Sigmoid colon (tissue), 7 donors: ENCODE data around the gene OAS2. TPM values are rescaled to one million over a fixed set of nuclear protein-coding genes. Genes with fewer than 3 reads are reported as not detected.

Source experiments
- DNase-seq: peaks from one replicate; pipeline ENCODE4 v3.0.0-alpha.2; 2019
- H3K27ac ChIP-seq, 4 donors: fragments of 200-600 bp; sonication (generic); one replicate each; pipeline ENCODE4 v1.5.1; 2016 to 2019; ENCODE audit warnings: mild to moderate bottlenecking in 1 of 4
- H3K27me3 ChIP-seq, 3 donors: fragments of 200-600 bp; sonication (generic); one replicate each; pipeline ENCODE4 v1.5.1; 2019; ENCODE audit warnings: mild to moderate bottlenecking in 1 of 3
- H3K36me3 ChIP-seq, 4 donors: fragments of 200-600 bp; sonication (generic); one replicate each; pipeline ENCODE4 v1.5.1; 2016 to 2019
- H3K4me1 ChIP-seq, 4 donors: fragments of 200-600 bp; sonication (generic); one replicate each; pipeline ENCODE4 v1.5.1; 2017 to 2019
- H3K4me3 ChIP-seq, 4 donors: fragments of 200-600 bp; sonication (generic); one replicate each; pipeline ENCODE4 v1.5.1; 2017 to 2019; ENCODE audit warnings: mild to moderate bottlenecking in 2 of 4, moderate library complexity in 1 of 4
- H3K9me3 ChIP-seq, 4 donors: fragments of 200-600 bp in 3 of 4; sonication (generic) in 3 of 4; one replicate each; pipeline versions ENCODE4 v1.5.1 to v1.6.1; 2013 to 2019
- EP300 ChIP-seq, 4 donors: sonication (generic); formaldehyde crosslinking; IDR thresholded peaks; one replicate each; pipeline ENCODE4 v1.6.1; 2017; ENCODE audit warnings: antibody characterized with exemption in 4 of 4
- POLR2A ChIP-seq, 2 donors: fragments of 450-650 bp; IDR thresholded peaks; one replicate each; pipeline ENCODE4 v1.6.1; 2016; ENCODE audit warnings: antibody characterized with exemption in 2 of 2, mild to moderate bottlenecking in 2 of 2, moderate library complexity in 2 of 2
- POLR2AphosphoS5 ChIP-seq, 4 donors: sonication (generic); formaldehyde crosslinking; IDR thresholded peaks; one replicate each; pipeline ENCODE4 v1.6.1; 2017; ENCODE audit warnings: antibody characterized with exemption in 4 of 4
- WGBS, 2 donors: extraction: QIAGEN DNeasy Blood & Tissue Kit; methylation state at CpG; one replicate each; pipeline ENCODE4 v1.1.7; 2013; 5-methylcytosine and 5-hydroxymethylcytosine counted together
- intact Hi-C: fragments of 100-400 bp; cut with DNase I; formaldehyde crosslinking; loops from one replicate; pipeline ENCODE4 v1.15.1; 2023
- polyA plus RNA-seq, 3 donors: library from polyadenylated mRNA; stranded (reverse); fragments of 200-250 nt; gene quantifications; one replicate each; pipeline ENCODE4 v1.2.3, GENCODE V29; 2013
- total RNA-seq, 4 donors: library from RNA; depleted of rRNA; stranded (reverse); fragments of >200 nt; gene quantifications; one replicate each; pipeline ENCODE4 v1.1.0, GENCODE V29; 2016
- TF ChIP-seq, protein P1 (sequence below), 4 experiments: fragments of 450-650 bp in 3 of 4; fragments of 200-600 bp in 1 of 4; IDR thresholded peaks; one replicate each; pipeline ENCODE4 v1.5.1; 2016 to 2019; ENCODE audit warnings: antibody characterized with exemption in 4 of 4, mild to moderate bottlenecking in 3 of 4, moderate library complexity in 2 of 4
- donor health status: healthy with polysubstance abuse.
- donor health status: Bipolar disorder and iron deficiency.
- donor health status: healthy.

The OAS2 gene
- total and polyA plus RNA-seq, 7 donors = 2.0 to 28.8 (median 3.9) TPM

DNA sequence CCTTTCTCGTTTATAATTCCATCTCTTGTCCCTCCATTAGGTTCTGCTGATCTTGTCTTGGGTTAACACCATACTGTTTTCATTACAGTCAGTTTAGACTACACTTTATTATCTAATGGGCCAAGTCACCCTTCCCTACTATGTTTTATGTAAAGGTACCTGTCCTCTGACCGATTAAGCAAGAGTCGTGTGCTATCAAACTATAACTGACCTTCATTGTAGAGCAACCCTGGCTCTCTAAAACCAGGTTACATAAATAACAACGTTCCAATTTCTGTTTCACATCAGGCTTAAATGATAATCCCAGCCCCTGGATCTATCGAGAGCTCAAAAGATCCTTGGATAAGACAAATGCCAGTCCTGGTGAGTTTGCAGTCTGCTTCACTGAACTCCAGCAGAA lies 16.7 kb downstream of the OAS2 start:
- no peak for DNase-seq
- intact Hi-C loops = no loop called here
- no peaks in the 10 kb centered on the region for H3K4me1 ChIP-seq
- TF ChIP-seq, protein P1, sequence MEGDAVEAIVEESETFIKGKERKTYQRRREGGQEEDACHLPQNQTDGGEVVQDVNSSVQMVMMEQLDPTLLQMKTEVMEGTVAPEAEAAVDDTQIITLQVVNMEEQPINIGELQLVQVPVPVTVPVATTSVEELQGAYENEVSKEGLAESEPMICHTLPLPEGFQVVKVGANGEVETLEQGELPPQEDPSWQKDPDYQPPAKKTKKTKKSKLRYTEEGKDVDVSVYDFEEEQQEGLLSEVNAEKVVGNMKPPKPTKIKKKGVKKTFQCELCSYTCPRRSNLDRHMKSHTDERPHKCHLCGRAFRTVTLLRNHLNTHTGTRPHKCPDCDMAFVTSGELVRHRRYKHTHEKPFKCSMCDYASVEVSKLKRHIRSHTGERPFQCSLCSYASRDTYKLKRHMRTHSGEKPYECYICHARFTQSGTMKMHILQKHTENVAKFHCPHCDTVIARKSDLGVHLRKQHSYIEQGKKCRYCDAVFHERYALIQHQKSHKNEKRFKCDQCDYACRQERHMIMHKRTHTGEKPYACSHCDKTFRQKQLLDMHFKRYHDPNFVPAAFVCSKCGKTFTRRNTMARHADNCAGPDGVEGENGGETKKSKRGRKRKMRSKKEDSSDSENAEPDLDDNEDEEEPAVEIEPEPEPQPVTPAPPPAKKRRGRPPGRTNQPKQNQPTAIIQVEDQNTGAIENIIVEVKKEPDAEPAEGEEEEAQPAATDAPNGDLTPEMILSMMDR (IDR thresholded peaks at IDR 0.05) = no peak
- TF ChIP-seq POLR2AphosphoS5 (IDR thresholded peaks at IDR 0.05) = no peak
- TF ChIP-seq EP300 (IDR thresholded peaks at IDR 0.05) = no peak
- no peak for TF ChIP-seq POLR2A (IDR thresholded peaks at IDR 0.05)
- 80 to 89% methylated on average over 5 of the region's 5 CpGs for WGBS, 2 donors
- peaks cover 0 to 4% (median 0%) of the 10 kb centered on the region in 4 donors for H3K9me3 ChIP-seq
- H3K36me3 ChIP-seq = peaks cover 0 to 7% (median 2%) of the 10 kb centered on the region in 4 donors
- H3K27ac ChIP-seq = no peak overlapping the region
- H3K4me3 ChIP-seq = no peak overlapping the region
- no peaks in the 10 kb centered on the region for H3K27me3 ChIP-seq

DNA sequence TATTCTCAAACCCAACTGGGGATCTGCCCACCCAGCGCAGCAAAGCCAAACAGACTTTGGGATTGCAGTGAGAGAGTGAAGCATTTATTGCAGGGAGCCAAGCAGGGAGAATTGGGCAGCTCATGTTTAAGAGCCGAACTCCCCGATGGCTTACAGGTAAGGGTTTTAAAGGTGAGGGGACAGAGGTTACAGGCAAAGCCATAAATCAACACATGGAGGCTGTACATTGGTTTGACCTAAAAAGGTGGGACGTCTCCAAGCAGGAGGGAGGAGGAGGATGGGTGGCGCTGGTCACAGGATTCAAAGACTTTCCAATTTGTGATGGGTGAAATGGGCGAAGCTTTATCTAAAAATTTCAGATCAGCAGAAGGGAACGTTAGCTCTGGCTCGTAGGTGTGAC lies 18.2 kb downstream of the OAS2 start:
- no peaks in the 10 kb centered on the region for H3K4me1 ChIP-seq
- TF ChIP-seq POLR2AphosphoS5 (IDR thresholded peaks at IDR 0.05) = no peak
- no peak for TF ChIP-seq EP300 (IDR thresholded peaks at IDR 0.05)
- TF ChIP-seq POLR2A (IDR thresholded peaks at IDR 0.05) = no peak
- TF ChIP-seq, protein P1 (IDR thresholded peaks at IDR 0.05) = no peak
- DNase-seq = no peak
- no peaks in the 10 kb centered on the region for H3K27me3 ChIP-seq
- H3K4me3 ChIP-seq = no peak overlapping the region
- peaks cover 0 to 7% (median 2%) of the 10 kb centered on the region in 4 donors for H3K36me3 ChIP-seq
- H3K9me3 ChIP-seq = peaks cover 0 to 4% (median 0%) of the 10 kb centered on the region in 4 donors
- intact Hi-C loops = no loop called here
- WGBS, 2 donors = 83 to 86% methylated on average over 8 of the region's 8 CpGs
- H3K27ac ChIP-seq = no peak overlapping the region

DNA sequence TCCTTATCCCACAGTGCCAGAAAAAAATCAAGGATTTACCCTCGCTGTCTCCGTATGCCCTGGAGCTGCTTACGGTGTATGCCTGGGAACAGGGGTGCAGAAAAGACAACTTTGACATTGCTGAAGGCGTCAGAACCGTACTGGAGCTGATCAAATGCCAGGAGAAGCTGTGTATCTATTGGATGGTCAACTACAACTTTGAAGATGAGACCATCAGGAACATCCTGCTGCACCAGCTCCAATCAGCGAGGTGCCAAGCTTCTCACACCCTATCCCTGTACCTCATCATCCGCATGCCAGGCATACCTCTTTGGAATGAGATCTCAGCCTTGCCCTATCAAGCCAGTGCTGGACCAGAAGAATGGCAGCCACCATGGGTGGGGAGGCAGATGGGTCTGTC lies 19.2 kb downstream of the OAS2 start:
- 96 to 97% methylated on average over 7 of the region's 7 CpGs for WGBS, 2 donors
- no peak overlapping the region for H3K4me3 ChIP-seq
- TF ChIP-seq POLR2A (IDR thresholded peaks at IDR 0.05) (no peak), POLR2AphosphoS5 (IDR thresholded peaks at IDR 0.05) (no peak), EP300 (IDR thresholded peaks at IDR 0.05) (no peak)
- TF ChIP-seq, protein P1 (IDR thresholded peaks at IDR 0.05) = no peak
- no peaks in the 10 kb centered on the region for H3K4me1 ChIP-seq
- no peak for DNase-seq
- peaks cover 0 to 4% (median 0%) of the 10 kb centered on the region in 4 donors for H3K9me3 ChIP-seq
- peaks cover 0 to 7% (median 2%) of the 10 kb centered on the region in 4 donors for H3K36me3 ChIP-seq
- H3K27me3 ChIP-seq = no peaks in the 10 kb centered on the region
- no peak overlapping the region for H3K27ac ChIP-seq
- intact Hi-C loops = no loop called here

DNA sequence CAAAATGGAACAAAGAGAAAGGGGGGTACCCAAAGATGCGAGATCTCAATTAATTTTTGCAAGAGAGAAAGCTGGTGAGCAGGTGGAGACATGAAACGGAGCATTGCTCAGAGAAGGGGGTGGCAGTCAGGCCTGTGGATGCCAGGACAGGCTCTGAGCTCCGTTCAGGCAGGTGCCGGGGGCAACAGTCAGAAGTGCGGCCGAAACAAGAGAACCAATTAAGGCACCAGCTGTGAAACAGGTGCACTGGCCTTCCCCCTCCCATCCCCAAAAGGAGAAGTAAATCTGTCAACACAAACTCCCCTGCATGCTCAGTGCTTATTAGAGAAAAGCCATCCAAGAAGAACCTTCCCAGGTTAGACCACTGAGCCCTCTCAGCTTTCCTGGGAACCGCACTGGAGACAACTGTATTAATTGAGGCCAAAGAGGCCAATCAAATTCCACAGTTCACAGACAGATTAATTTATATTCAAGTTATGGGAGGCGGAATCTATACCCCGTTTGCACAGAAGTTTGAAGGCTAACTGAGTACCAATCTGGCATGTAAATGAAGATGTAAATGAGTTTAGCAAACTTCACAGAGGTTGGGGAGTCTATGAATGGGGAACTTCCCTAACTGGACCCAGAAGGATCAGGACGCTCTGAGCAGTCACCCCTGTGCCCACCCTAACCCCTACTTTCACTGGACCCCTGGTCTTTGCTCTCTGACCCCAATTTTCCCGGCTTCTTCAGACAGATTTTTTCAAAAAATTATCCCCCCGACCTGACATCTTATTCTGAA lies 20.9 kb downstream of the OAS2 start:
- Histone ChIP-seq H3K36me3 (peaks cover 0 to 7% (median 2%) of the 10 kb centered on the region in 4 donors), H3K9me3 (peaks cover 0 to 4% (median 0%) of the 10 kb centered on the region in 4 donors), H3K27ac (no peak overlapping the region), H3K4me1 (no peaks in the 10 kb centered on the region), H3K4me3 (no peak overlapping the region), H3K27me3 (no peaks in the 10 kb centered on the region)
- no peak for TF ChIP-seq POLR2AphosphoS5 (IDR thresholded peaks at IDR 0.05)
- TF ChIP-seq, protein P1 (IDR thresholded peaks at IDR 0.05) = no peak
- TF ChIP-seq POLR2A (IDR thresholded peaks at IDR 0.05) = no peak
- no peak for TF ChIP-seq EP300 (IDR thresholded peaks at IDR 0.05)
- 74 to 87% methylated on average over 12 of the region's 12 CpGs for WGBS, 2 donors
- no peak for DNase-seq
- intact Hi-C loops = no loop called here
